ENCODE data around the gene ZBTB7B. TPM values are rescaled to one million over a fixed set of nuclear protein-coding genes. Genes with fewer than 3 reads are reported as not detected.
A peak's percentile ranks its signal among the peaks of the same experiment; 100 is the strongest.
"Not testable (repeated sequence)": the region's sequence is repeated elsewhere in the genome, so short reads cannot be mapped to it uniquely, and the experiment has no call there.

Gene ZBTB7B
- total RNA-seq, 6 experiments from 2014 or later, result 31.1 to 37.1 (median 34.1) TPM

DNA sequence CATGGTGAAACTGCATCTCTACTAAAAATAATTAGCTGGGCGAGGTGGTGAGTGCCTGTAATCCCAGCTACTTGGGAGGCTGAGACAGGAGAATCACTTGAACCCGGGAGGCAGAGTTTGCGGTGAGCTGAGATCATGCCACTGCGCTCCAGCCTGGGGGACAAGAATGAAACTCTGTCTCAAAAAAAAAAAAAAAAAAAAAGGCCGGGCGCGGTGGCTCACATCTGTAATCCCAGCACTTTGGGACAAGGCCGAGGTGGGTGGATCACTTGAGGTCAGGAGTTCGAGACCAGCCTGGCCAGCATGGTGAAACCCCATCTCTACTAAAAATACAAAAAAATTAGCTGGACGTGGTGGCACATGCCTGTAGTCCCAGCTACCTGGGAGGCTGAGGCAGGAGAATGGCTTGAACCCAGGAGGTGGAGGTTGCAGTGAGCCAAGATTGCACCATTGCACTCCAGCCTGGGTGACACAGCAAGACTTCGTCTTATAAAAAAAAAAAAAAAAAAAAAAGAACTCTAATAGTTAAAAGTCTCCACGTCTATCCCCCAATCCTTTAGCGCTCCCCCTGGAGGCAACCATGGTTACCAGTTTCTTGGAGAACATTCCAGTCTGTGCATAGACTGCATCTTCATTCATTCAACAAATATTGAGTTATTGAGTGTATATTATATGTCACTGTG is 7.2 kb upstream of the ZBTB7B start:
- DNase-seq, result peak; percentile 81
- H3K9me3 Mint-ChIP-seq; H3K27me3 Mint-ChIP-seq (ENCODE audit: insufficient read depth); H3K4me3 Mint-ChIP-seq; H3K27ac Mint-ChIP-seq; H3K36me3 Mint-ChIP-seq (ENCODE audit: low read depth): not testable (repeated sequence)
- peak; percentile 78 for TF ChIP-seq CTCF (IDR thresholded peaks at IDR 0.05)
- peaks cover 34% of the 10 kb centered on the region for H3K4me1 Mint-ChIP-seq (ENCODE audit: low read depth)

DNA sequence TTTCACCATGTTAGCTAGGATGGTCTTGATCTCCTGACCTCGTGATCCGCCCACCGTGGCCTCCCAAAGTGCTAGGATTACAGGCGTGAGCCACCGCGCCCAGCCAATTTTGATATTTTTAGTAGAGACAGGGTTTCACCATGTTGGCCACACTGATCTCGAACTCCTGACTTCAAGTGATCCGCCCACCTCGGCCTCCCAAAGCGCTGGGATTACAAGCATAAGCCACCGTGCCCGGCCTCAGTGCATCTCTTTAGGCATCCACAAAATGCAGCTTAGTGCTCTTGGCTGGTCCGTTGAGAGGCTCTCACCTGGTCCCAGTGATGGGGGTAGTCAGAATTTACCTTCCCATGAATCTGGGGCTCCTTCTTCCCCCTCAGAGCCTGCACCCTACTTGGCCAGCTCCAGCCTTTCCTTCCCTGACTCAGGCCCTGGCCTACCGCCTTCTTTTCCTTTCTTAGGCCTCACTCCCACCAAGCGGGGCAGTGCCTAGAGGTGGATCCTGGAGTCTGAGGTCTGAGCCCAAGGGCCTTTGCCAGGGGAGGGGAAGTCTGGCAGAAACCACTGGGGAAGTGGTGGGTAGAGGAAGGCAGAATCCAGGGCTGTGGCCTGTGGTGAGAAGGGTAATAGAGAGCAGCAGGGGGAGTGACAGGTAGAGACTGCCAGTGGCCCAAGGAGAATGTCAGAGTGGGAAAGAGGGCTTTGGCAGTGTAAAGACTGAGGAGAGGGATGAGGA is 5.5 kb upstream of the ZBTB7B start:
- Mint-ChIP-seq H3K27ac (no peak overlapping the region), H3K4me3 (no peak overlapping the region), H3K36me3 (ENCODE audit: low read depth) (no peaks in the 10 kb centered on the region), H3K27me3 (ENCODE audit: insufficient read depth) (peaks cover 4% of the 10 kb centered on the region), H3K9me3 (no peaks in the 10 kb centered on the region), H3K4me1 (ENCODE audit: low read depth) (peaks cover 34% of the 10 kb centered on the region)
- TF ChIP-seq CTCF (IDR thresholded peaks at IDR 0.05), result no peak
- DNase-seq, result no peak

DNA sequence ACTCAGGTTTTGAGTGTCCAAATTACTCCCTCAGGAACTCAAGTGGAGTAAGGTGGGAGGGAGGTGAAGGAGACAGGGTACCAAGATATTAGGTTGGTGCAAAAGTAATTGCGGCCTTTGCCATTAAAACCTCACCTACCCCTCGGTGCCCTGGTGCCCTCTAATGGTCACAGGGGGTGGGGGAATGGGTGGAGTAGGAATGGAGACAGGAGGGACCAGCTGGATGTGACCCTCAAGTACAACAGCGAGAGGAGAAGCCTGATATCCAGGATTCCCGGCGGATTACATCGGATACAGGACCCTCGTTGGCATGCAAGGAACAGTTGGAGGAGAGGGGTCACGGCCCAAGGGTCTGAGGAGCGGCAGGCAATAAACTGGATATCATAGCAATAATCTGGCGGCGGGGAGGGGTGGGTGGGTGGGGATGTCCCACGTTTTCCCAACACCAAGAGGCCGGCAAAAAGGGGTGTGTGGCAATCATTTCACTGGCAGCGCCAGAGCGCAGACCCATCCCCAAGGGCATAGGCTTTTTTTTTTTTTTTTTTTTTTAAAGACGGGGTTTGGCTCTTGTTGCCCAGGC is 4.3 kb upstream of the ZBTB7B start:
- peaks cover 34% of the 10 kb centered on the region for H3K4me1 Mint-ChIP-seq (ENCODE audit: low read depth)
- DNase-seq, result no peak
- H3K9me3 Mint-ChIP-seq, result no peaks in the 10 kb centered on the region
- H3K36me3 Mint-ChIP-seq (ENCODE audit: low read depth), result no peaks in the 10 kb centered on the region
- H3K27ac Mint-ChIP-seq, result no peak overlapping the region
- no peak for TF ChIP-seq CTCF (IDR thresholded peaks at IDR 0.05)
- H3K4me3 Mint-ChIP-seq, result no peak overlapping the region
- peaks cover 2% of the 10 kb centered on the region; the same call in 1 of the 2 replicates for H3K27me3 Mint-ChIP-seq (ENCODE audit: insufficient read depth)

GRCh38 chr1:154998818-154999570 is 3.6 kb upstream of the ZBTB7B start:
- Mint-ChIP-seq H3K27me3 (ENCODE audit: insufficient read depth) (peaks cover 2% of the 10 kb centered on the region; the same call in 1 of the 2 replicates), H3K4me3 (peak overlapping the region; percentile 64), H3K4me1 (ENCODE audit: low read depth) (peaks cover 29% of the 10 kb centered on the region), H3K27ac (peak overlapping the region; percentile 58), H3K9me3 (no peaks in the 10 kb centered on the region), H3K36me3 (ENCODE audit: low read depth) (no peaks in the 10 kb centered on the region)
- peak; percentile 56 for DNase-seq
- peak; percentile 91 for TF ChIP-seq CTCF (IDR thresholded peaks at IDR 0.05)

- Mint-ChIP-seq H3K27me3 (ENCODE audit: insufficient read depth) (peaks cover under 1% of the 10 kb centered on the region; the same call in 1 of the 2 replicates), H3K36me3 (ENCODE audit: low read depth) (no peaks in the 10 kb centered on the region), H3K9me3 (no peaks in the 10 kb centered on the region), H3K4me3 (peak overlapping the region; percentile 89), H3K4me1 (ENCODE audit: low read depth) (peaks cover 31% of the 10 kb centered on the region), H3K27ac (peak overlapping the region; percentile 89)
- DNase-seq, result no peak
- TF ChIP-seq CTCF (IDR thresholded peaks at IDR 0.05), result no peak
Observed at GRCh38 chr1:154999571-155000410, 2.8 kb upstream of the ZBTB7B start.

Measured in HFFc6 (cell line).